IMR-90 (cell line): ENCODE data around the gene GUCA1C.

Experiments used
- BHLHE40 ChIP-seq: fragments of 150-350 bp; IDR thresholded peaks from 2 replicates; pipeline ENCODE4 v1.6.1; 2016; ENCODE audit warnings: mild to moderate bottlenecking, low read depth, low read length
- CEBPB ChIP-seq: IDR thresholded peaks from 2 replicates; pipeline ENCODE4 v1.6.1; 2012; ENCODE audit warnings: low read depth, low read length, improper control_type of control experiment
- MXI1 ChIP-seq: IDR thresholded peaks from 2 replicates; pipeline ENCODE4 v1.6.1; 2012; ENCODE audit warnings: low read depth, mild to moderate bottlenecking, low read length, moderate library complexity, borderline replicate concordance
- NFE2L2 ChIP-seq: fragments of 150-350 bp; IDR thresholded peaks from 2 replicates; pipeline ENCODE4 v1.6.1; 2016; ENCODE audit warnings: low read depth, mild to moderate bottlenecking, low read length
- POLR2A ChIP-seq: IDR thresholded peaks from 2 replicates; pipeline ENCODE4 v1.6.1; 2012; ENCODE audit warnings: mild to moderate bottlenecking, low read depth, low read length
- TF ChIP-seq, protein P1 (sequence below): conservative IDR thresholded peaks from 2 replicates; pipeline ENCODE4 v1.5.1; 2012; ENCODE audit warnings: mild to moderate bottlenecking, low read depth, low read length, improper control_type of control experiment
- TF ChIP-seq, protein P2 (sequence below): fragments of 150-350 bp; IDR thresholded peaks from 2 replicates; pipeline ENCODE4 v1.6.1; 2017; ENCODE audit warnings: mild to moderate bottlenecking, antibody characterized with exemption, low read length, low read depth

GRCh38 chr3:108953210-108953609 is 469 bp downstream of the GUCA1C start:
- TF ChIP-seq, protein P1, sequence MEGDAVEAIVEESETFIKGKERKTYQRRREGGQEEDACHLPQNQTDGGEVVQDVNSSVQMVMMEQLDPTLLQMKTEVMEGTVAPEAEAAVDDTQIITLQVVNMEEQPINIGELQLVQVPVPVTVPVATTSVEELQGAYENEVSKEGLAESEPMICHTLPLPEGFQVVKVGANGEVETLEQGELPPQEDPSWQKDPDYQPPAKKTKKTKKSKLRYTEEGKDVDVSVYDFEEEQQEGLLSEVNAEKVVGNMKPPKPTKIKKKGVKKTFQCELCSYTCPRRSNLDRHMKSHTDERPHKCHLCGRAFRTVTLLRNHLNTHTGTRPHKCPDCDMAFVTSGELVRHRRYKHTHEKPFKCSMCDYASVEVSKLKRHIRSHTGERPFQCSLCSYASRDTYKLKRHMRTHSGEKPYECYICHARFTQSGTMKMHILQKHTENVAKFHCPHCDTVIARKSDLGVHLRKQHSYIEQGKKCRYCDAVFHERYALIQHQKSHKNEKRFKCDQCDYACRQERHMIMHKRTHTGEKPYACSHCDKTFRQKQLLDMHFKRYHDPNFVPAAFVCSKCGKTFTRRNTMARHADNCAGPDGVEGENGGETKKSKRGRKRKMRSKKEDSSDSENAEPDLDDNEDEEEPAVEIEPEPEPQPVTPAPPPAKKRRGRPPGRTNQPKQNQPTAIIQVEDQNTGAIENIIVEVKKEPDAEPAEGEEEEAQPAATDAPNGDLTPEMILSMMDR = no peak
- TF ChIP-seq CEBPB = no peak
- TF ChIP-seq, protein P2, sequence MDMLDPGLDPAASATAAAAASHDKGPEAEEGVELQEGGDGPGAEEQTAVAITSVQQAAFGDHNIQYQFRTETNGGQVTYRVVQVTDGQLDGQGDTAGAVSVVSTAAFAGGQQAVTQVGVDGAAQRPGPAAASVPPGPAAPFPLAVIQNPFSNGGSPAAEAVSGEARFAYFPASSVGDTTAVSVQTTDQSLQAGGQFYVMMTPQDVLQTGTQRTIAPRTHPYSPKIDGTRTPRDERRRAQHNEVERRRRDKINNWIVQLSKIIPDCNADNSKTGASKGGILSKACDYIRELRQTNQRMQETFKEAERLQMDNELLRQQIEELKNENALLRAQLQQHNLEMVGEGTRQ = no peak
- TF ChIP-seq POLR2A = no peak
- no peak for TF ChIP-seq BHLHE40
- no peak for TF ChIP-seq NFE2L2
- no peak for TF ChIP-seq MXI1
